PFSK-1 (cell line): ENCODE results near the gene NMD3.

ENCODE experiments used
- FOXP2 ChIP-seq: optimal IDR thresholded peaks from 2 replicates; pipeline ENCODE3; 2011; ENCODE audit warnings: borderline replicate concordance, control low read depth, inconsistent platforms; ENCODE audit not compliant: insufficient read depth; ENCODE audit errors: extremely low read length, extremely low read depth
- POLR2AphosphoS5 ChIP-seq: IDR thresholded peaks from 2 replicates; pipeline ENCODE4 v1.6.1; 2012; ENCODE audit warnings: low read depth, mild to moderate bottlenecking, control low read depth, low read length, moderate library complexity
- SIN3A ChIP-seq: IDR thresholded peaks from 2 replicates; pipeline ENCODE4 v1.6.1; 2012; ENCODE audit warnings: mild to moderate bottlenecking, low read length, moderate library complexity, borderline replicate concordance; ENCODE audit not compliant: insufficient read depth
- TAF1 ChIP-seq: IDR thresholded peaks from 2 replicates; pipeline ENCODE4 v1.6.1; 2012; ENCODE audit warnings: low read length, control low read depth, borderline replicate concordance; ENCODE audit not compliant: insufficient read depth
- TF ChIP-seq, protein P1 (sequence below), 2 experiments: IDR thresholded peaks; 2 replicates each; pipeline versions ENCODE4 v1.6.1 to v1.8.0; 2011 to 2012; ENCODE audit warnings: low read depth in 2 of 2, low read length in 2 of 2, control low read depth in 1 of 2, inconsistent platforms in 1 of 2, mild to moderate bottlenecking in 1 of 2, moderate library complexity in 1 of 2; ENCODE audit not compliant: insufficient read depth in 1 of 2

NMD3 gene

DNA sequence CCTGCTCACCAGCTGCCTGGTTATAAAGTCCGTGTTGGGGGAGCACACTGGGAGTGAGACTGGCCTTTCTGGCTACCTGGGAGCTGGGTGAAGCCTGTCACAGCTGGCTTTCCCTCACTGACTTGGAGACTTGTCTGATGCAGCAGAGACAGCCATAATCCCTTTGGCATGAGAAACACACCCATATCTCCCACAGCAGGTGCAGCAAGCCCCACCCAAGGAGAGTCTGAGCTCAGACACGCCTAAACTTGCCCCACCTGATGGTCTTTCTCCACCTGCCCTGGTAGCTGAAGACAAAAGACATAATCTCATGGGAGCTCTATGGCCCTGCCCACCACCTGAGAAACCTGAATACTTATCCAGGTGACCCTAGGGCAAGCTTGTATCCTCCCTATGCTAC is 54.8 kb downstream of the NMD3 start:
- TF ChIP-seq, protein P1, sequence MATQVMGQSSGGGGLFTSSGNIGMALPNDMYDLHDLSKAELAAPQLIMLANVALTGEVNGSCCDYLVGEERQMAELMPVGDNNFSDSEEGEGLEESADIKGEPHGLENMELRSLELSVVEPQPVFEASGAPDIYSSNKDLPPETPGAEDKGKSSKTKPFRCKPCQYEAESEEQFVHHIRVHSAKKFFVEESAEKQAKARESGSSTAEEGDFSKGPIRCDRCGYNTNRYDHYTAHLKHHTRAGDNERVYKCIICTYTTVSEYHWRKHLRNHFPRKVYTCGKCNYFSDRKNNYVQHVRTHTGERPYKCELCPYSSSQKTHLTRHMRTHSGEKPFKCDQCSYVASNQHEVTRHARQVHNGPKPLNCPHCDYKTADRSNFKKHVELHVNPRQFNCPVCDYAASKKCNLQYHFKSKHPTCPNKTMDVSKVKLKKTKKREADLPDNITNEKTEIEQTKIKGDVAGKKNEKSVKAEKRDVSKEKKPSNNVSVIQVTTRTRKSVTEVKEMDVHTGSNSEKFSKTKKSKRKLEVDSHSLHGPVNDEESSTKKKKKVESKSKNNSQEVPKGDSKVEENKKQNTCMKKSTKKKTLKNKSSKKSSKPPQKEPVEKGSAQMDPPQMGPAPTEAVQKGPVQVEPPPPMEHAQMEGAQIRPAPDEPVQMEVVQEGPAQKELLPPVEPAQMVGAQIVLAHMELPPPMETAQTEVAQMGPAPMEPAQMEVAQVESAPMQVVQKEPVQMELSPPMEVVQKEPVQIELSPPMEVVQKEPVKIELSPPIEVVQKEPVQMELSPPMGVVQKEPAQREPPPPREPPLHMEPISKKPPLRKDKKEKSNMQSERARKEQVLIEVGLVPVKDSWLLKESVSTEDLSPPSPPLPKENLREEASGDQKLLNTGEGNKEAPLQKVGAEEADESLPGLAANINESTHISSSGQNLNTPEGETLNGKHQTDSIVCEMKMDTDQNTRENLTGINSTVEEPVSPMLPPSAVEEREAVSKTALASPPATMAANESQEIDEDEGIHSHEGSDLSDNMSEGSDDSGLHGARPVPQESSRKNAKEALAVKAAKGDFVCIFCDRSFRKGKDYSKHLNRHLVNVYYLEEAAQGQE (IDR thresholded peaks at IDR 0.05; ENCODE audit: insufficient read depth in 1 of 2, low read depth in 2 of 2, low read length in 2 of 2), result no peak
- no peak for TF ChIP-seq FOXP2
- no peak for TF ChIP-seq TAF1
- TF ChIP-seq POLR2AphosphoS5, result no peak
- no peak for TF ChIP-seq SIN3A

DNA sequence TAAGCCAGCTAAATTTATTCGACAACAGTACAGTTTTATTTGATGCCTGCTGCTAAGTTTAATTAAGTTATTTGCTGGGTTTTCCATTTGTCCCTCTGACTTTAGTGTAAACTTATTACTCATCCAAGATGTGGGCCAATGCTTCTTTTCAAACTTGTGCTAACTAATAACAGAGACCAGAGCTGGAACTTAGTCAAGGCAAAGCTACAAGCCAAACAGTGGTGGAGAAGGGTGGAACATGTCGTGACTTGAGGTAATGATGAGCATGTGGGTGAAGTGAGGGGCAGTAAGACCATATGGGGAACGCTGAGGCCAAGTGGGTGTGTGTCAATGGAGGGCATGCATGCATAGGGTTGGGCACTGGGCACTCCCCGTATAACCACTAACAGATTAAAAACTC is 63.9 kb downstream of the NMD3 start:
- TF ChIP-seq TAF1, result no peak
- TF ChIP-seq FOXP2, result no peak

DNA sequence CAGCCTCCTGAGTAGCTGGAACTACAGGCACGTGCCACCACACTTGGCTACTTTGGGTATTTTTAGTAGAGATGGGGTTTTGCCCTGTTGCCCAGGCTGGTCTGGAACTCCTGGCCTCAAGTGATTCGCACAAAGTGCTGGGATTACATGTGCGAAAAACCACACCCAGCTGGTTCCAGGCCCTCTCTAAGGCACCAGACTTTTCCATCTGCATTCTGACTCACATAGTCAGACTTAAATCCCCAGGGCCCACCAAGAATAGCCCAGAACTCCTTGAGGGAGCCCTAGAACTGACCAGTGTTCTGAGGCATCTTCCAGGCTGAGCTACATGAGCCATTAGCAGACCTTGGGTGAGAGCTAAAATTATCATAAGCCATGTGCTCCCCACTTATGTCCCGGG is 68.1 kb downstream of the NMD3 start:
- TF ChIP-seq SIN3A (no peak), FOXP2 (no peak), POLR2AphosphoS5 (no peak), TAF1 (no peak)
- TF ChIP-seq, protein P1 (IDR thresholded peaks at IDR 0.05; ENCODE audit: insufficient read depth in 1 of 2, low read depth in 2 of 2, low read length in 2 of 2), result no peak

DNA sequence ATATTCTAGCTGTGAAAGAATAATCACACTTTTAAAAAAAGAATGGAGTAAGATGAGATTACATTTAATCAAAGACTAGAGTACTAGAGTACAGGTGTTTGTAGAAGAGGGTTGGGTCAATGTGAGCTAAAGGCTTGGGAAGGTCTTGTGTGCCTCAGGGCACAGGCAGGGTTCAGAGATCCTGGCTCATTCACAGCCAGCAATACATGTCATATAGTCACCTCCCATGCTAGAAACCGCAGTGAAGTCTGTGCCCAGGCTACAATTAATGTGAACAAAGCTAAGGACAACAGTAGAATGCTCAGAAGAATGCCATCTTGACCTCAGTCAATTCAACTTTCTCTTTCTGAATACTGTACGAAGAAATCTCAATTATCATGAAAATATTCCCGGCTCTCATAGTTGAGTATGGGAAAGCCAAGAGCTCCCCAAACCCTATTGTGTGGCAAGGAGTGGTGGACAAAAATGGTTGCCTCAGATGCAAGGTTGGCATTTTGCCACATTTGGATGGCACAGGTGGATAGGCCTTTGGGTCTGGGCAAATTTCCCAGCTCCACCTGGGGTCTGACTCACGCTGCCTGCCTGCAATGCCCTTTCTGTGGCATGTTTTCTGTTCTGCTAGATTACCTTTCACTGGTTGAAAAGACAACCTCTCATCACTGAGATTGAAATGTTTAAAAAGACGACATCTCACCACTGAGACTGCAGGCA is 70.2 kb downstream of the NMD3 start:
- TF ChIP-seq POLR2AphosphoS5 (no peak), SIN3A (no peak), FOXP2 (no peak), TAF1 (no peak)
- TF ChIP-seq, protein P1 (IDR thresholded peaks at IDR 0.05; ENCODE audit: insufficient read depth in 1 of 2, low read depth in 2 of 2, low read length in 2 of 2), result no peak

DNA sequence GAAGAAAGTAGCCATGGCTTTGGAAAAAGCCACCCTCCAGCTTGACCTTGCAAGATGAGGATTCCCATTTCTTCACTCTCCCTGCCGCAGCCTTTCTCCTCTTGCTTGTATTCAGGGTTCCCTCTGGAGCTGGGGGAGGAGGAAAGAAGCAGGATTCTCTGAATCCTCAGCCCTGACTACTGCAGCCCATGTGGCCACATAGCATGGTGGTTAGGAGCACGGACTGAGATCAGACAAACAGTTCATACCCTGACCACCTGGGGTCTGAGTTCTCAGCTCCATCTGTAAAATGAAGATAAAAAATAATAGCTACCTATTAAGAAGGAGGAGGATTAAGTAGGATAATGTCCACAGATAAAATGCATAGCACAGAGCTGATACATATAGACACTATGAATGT is 72.3 kb downstream of the NMD3 start:
- TF ChIP-seq FOXP2 (no peak), TAF1 (no peak), POLR2AphosphoS5 (no peak), SIN3A (no peak)
- TF ChIP-seq, protein P1 (IDR thresholded peaks at IDR 0.05; ENCODE audit: insufficient read depth in 1 of 2, low read depth in 2 of 2, low read length in 2 of 2), result no peak
